Naive B cell (primary cell): ENCODE data around the gene LRRC1. TPM values are rescaled to one million over a fixed set of nuclear protein-coding genes. Genes with fewer than 3 reads are reported as not detected.

Source experiments
- ATAC-seq, 2 donors: fragments of 150-1000 bp; cut with Tn5 transposase; 2 replicates each; pipeline ENCODE4 v1.10.0; 2021; ENCODE audit warnings: low read depth in 2 of 2, mild to moderate bottlenecking in 2 of 2, moderate library complexity in 2 of 2
- DNase-seq: peaks from one replicate; pipeline ENCODE4 v3.0.0; 2022
- H3K27ac Mint-ChIP-seq, 6 donors: one replicate each; pipeline ENCODE4 v1.8.0; 2020 to 2022; ENCODE audit warnings: mild to moderate bottlenecking in 6 of 6, mixed read lengths in 6 of 6, moderate library complexity in 5 of 6, inconsistent platforms in 2 of 6
- H3K27me3 Mint-ChIP-seq, 3 donors: one replicate each; pipeline ENCODE4 v1.8.0; 2021 to 2022; ENCODE audit warnings: mixed read lengths in 3 of 3, mild to moderate bottlenecking in 1 of 3
- H3K36me3 Mint-ChIP-seq, 2 donors: one replicate each; pipeline ENCODE4 v1.8.0; 2020 to 2022; ENCODE audit warnings: mixed read lengths in 2 of 2, inconsistent platforms in 1 of 2, mild to moderate bottlenecking in 1 of 2
- H3K4me1 Mint-ChIP-seq, 3 donors: one replicate each; pipeline ENCODE4 v1.8.0; 2020 to 2022; ENCODE audit warnings: mixed read lengths in 3 of 3, inconsistent platforms in 1 of 3, mild to moderate bottlenecking in 1 of 3, moderate library complexity in 1 of 3
- H3K4me3 Mint-ChIP-seq, 8 donors: one replicate each; pipeline ENCODE4 v1.8.0; 2020 to 2022; ENCODE audit warnings: mild to moderate bottlenecking in 8 of 8, mixed read lengths in 8 of 8, moderate library complexity in 8 of 8, inconsistent platforms in 2 of 8
- H3K9me3 Mint-ChIP-seq, 7 donors: one replicate each; pipeline ENCODE4 v1.8.0; 2020 to 2022; ENCODE audit warnings: mixed read lengths in 7 of 7, mild to moderate bottlenecking in 5 of 7, inconsistent platforms in 2 of 7, moderate library complexity in 1 of 7
- polyA plus RNA-seq, 6 donors: library from polyadenylated mRNA; unstranded; fragments of 300-500 nt; fragmentation: Illumina TruSeq; gene quantifications; one replicate each; pipeline ENCODE4 v1.2.3, GENCODE V29; 2021; ENCODE audit warnings: low read depth in 6 of 6

Gene LRRC1
- polyA plus RNA-seq, 6 donors from 2014 or later: 1.8 to 7.1 (median 3.7) TPM

DNA sequence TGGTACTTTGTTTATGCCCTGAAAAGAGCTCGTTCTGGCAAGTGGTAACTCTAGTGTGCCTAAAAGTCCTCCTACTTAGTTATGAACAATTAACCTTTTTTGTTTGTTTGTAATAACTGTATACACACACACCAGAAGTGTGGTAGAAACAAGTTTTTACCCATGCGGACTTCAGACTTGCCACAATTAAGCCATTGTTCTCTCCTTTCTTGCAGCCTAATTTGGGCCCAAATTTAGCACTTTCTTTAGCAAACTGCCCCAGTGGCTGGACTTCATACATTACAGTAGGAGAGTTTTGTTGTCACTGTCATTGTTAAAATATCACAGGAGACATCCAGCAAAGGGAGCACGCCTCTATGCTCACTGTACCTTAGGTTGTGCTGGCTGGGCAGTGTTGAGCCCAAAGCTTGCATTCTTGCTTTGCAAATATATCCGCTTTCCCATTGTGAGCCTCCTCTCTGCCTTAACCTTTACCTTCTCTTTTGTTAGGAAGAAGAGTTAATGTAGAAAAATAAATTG, 53.0 kb downstream of the LRRC1 start:
- ATAC-seq (no peak), DNase-seq (no peak)
- H3K4me1 Mint-ChIP-seq: no peaks in the 10 kb centered on the region
- H3K9me3 Mint-ChIP-seq: peaks cover 0 to 2% (median 0%) of the 10 kb centered on the region in 7 donors
- H3K27me3 Mint-ChIP-seq: no peaks in the 10 kb centered on the region
- H3K27ac Mint-ChIP-seq: no peak overlapping the region
- peaks cover 0 to 4% of the 10 kb centered on the region in 2 donors for H3K36me3 Mint-ChIP-seq
- H3K4me3 Mint-ChIP-seq: no peak overlapping the region

- DNase-seq (no peak), ATAC-seq (no peak)
- Mint-ChIP-seq H3K36me3 (peaks cover 0 to 4% of the 10 kb centered on the region in 2 donors), H3K9me3 (peaks cover 0 to 2% (median 0%) of the 10 kb centered on the region in 7 donors), H3K27ac (no peak overlapping the region), H3K27me3 (no peaks in the 10 kb centered on the region), H3K4me1 (peaks cover 0 to 6% (median 5%) of the 10 kb centered on the region in 3 donors), H3K4me3 (no peak overlapping the region)
These were observed 55.7 kb downstream of the LRRC1 start for GRCh38 chr6:53850527-53850926.

- Mint-ChIP-seq H3K27me3 (no peaks in the 10 kb centered on the region), H3K4me1 (peaks cover under 1 to 6% (median 5%) of the 10 kb centered on the region in 3 donors), H3K27ac (no peak overlapping the region), H3K4me3 (no peak overlapping the region), H3K36me3 (peaks cover 0 to 4% of the 10 kb centered on the region in 2 donors), H3K9me3 (peaks cover 0 to 2% (median 0%) of the 10 kb centered on the region in 7 donors)
- no peak for DNase-seq
- ATAC-seq: no peak
These were observed 56.8 kb downstream of the LRRC1 start for GRCh38 chr6:53851561-53851960.

DNA sequence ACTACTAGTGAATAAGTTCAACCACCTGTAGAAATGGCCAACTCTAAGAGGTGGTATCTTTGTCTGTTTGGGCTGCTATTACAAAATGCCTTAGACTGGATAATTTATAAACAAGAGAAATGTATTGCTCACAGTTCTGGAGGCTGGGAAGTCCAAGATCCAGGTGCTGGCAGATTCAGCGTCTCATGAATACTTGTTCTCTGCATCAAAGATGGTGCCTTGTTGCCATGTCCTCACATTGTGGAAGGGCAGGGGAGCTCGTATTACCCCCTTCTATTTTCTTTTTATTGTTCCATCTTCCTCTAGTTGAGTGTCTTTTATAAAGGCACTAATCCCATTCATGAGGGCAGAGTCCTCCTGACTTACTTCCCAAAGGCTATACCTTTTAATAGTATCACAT, 58.0 kb downstream of the LRRC1 start:
- H3K27ac Mint-ChIP-seq: no peak overlapping the region
- ATAC-seq: no peak
- no peaks in the 10 kb centered on the region for H3K27me3 Mint-ChIP-seq
- H3K36me3 Mint-ChIP-seq: peaks cover 0 to 4% of the 10 kb centered on the region in 2 donors
- DNase-seq: no peak
- no peak overlapping the region for H3K4me3 Mint-ChIP-seq
- H3K4me1 Mint-ChIP-seq: peaks cover 6 to 14% (median 13%) of the 10 kb centered on the region in 3 donors
- H3K9me3 Mint-ChIP-seq: peaks cover 0 to 2% (median 0%) of the 10 kb centered on the region in 7 donors

DNA sequence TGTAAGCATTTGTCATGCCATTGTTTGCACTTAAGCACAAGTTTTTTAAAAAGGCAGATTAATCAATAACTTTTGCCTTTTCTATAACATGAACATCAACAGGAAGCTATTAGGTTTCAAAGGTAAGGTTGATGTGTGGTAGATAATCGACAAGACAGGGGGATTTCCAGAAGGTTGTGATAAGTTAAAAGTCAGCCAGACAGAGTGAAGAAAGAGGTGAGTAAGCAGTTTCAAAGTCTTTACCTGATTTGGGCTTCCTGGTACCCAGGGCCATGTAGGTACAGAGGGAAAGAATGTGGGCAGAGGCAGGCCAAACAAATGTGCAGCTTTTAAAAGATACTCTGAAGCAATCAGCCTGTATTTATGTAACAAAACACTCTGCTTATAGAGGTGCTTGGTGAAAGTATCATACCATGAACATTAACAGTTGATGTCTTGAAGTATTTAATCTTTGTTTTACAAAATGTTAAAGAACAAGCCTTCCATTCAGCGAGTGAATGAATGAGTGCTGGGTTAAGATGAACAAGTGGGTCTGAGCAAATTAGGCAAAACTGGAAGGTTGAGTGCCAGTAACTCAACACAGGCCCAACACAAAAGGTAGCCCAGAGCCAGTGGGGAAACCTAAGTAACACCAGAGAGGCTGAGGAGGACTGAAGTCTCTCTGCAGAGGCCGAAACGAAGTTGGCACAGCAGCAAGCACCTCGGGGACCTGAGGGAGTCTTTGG, 60.2 kb downstream of the LRRC1 start:
- peak overlapping the region in 1 of 6 donors; percentile 17 for H3K27ac Mint-ChIP-seq
- peaks cover 0 to 4% of the 10 kb centered on the region in 2 donors for H3K36me3 Mint-ChIP-seq
- ATAC-seq (no peak), DNase-seq (no peak)
- peaks cover 0 to 2% (median 0%) of the 10 kb centered on the region in 7 donors for H3K9me3 Mint-ChIP-seq
- no peaks in the 10 kb centered on the region for H3K27me3 Mint-ChIP-seq
- H3K4me1 Mint-ChIP-seq: peaks cover 6 to 14% (median 13%) of the 10 kb centered on the region in 3 donors
- H3K4me3 Mint-ChIP-seq: no peak overlapping the region

DNA sequence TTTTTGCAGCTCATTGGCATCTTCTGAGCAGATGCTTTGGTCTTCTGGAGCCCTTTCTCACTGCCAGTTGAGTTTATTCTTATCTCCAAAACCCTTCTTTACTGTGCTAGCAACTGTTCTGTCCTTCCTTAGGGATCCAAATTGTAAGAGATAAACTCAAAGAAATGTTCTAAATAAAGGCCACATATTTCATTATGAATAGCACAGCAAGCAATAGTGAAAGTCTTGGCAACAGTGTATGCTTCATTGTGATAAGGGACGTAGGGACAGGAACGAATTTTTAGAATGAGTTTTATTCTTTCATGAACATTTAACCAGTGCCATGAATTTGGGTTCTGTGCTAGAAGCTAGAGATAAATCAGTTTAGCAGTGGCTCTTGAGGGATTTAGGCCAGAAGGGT, 61.1 kb downstream of the LRRC1 start:
- Mint-ChIP-seq H3K36me3 (peaks cover 0 to 4% of the 10 kb centered on the region in 2 donors), H3K27me3 (no peaks in the 10 kb centered on the region), H3K4me1 (peaks cover 6 to 14% (median 13%) of the 10 kb centered on the region in 3 donors), H3K27ac (peak overlapping the region in 1 of 6 donors; percentile 28), H3K4me3 (no peak overlapping the region), H3K9me3 (peaks cover 0 to 2% (median 0%) of the 10 kb centered on the region in 7 donors)
- ATAC-seq: no peak
- no peak for DNase-seq

- no peak for ATAC-seq
- peaks cover 0 to under 1% (median 0%) of the 10 kb centered on the region in 7 donors for H3K9me3 Mint-ChIP-seq
- H3K4me1 Mint-ChIP-seq: peaks cover 6 to 14% (median 13%) of the 10 kb centered on the region in 3 donors
These were observed 62.7 kb downstream of the LRRC1 start for GRCh38 chr6:53857318-53858094.

DNA sequence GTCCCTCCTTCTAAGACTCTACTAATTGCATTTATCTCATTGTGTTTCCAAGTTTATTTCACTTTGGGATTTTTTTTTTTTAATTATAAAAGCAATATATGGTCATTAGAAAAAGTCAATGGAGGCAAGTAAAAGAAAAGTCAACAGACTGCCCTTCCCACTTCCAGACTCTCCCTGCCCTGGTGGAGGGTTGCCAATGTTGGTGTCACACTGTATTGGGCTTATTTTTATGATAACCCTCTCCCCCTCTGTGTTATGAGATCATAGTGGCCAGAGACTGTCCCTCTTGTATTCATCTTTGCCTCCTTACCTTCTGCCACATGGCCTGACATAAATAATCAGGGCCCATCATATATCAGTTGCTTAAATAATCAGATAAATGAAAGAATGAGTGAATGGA, 63.4 kb downstream of the LRRC1 start:
- Mint-ChIP-seq H3K27me3 (no peaks in the 10 kb centered on the region), H3K27ac (peak overlapping the region in 1 of 6 donors; percentile 9), H3K4me3 (no peak overlapping the region), H3K4me1 (peaks cover 6 to 14% (median 13%) of the 10 kb centered on the region in 3 donors), H3K9me3 (no peaks in the 10 kb centered on the region), H3K36me3 (no peaks in the 10 kb centered on the region)
- ATAC-seq (no peak), DNase-seq (no peak)

More at GRCh38 chr6:53857318-53858094, 62.7 kb downstream of the LRRC1 start:
- Mint-ChIP-seq H3K4me3 (no peak overlapping the region), H3K27me3 (no peaks in the 10 kb centered on the region), H3K27ac (peak overlapping the region in 1 of 6 donors; percentile 34), H3K36me3 (no peaks in the 10 kb centered on the region)
- no peak for DNase-seq

GRCh38 chr6:53858913-53859312, 64.1 kb downstream of the LRRC1 start:
- no peak for ATAC-seq
- Mint-ChIP-seq H3K4me1 (peaks cover 6 to 14% (median 13%) of the 10 kb centered on the region in 3 donors), H3K27me3 (no peaks in the 10 kb centered on the region), H3K36me3 (no peaks in the 10 kb centered on the region), H3K4me3 (no peak overlapping the region), H3K27ac (peak overlapping the region in 1 of 6 donors; percentile 27), H3K9me3 (no peaks in the 10 kb centered on the region)
- DNase-seq: no peak

DNA sequence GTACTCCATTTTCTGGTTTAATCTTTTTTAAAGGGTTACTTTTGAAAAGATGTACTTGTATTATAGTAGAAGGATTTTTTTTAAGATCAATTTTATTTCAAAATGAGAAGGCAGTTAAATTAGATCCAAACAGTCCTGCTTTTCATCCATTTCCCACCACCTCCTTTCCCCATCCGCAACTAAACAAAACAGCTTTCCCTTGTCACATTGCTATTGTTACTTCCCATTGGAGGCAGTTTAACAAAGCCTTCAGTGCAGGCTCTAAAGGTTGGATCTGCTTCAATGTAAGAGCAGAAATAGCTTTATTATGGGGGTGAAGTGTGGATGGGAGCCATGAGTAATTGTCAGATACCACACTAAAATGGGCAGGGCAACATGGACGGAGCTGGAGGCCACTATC, 65.7 kb downstream of the LRRC1 start:
- Mint-ChIP-seq H3K27me3 (no peaks in the 10 kb centered on the region), H3K9me3 (no peaks in the 10 kb centered on the region), H3K36me3 (no peaks in the 10 kb centered on the region), H3K27ac (peak overlapping the region in 1 of 6 donors; percentile 57), H3K4me3 (no peak overlapping the region), H3K4me1 (peaks cover 6 to 9% (median 7%) of the 10 kb centered on the region in 3 donors)
- no peak for ATAC-seq
- no peak for DNase-seq

DNA sequence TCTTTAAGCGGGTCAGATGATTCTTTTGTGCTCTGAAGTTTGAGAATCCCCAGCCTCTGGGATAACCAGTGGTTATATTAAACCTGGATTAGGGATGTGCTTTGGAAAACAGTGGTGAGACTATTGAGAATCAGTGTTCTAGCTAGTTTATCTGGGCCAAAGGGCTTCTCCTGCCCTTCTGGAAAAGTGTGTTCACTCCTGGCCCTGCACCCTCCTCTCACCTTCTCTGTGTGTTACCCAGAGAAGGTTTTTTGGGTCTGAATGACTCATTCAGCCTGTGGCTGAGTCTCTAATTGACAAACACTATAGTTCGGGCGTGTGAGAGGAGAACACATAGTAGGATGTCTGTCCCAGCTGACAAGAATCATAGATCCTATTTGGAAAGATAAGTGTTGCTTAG, 66.7 kb downstream of the LRRC1 start:
- H3K4me3 Mint-ChIP-seq: peak overlapping the region in 1 of 8 donors; percentile 34
- ATAC-seq (no peak), DNase-seq (no peak)
- H3K27ac Mint-ChIP-seq: no peak overlapping the region
- H3K36me3 Mint-ChIP-seq: no peaks in the 10 kb centered on the region
- H3K9me3 Mint-ChIP-seq: no peaks in the 10 kb centered on the region
- H3K4me1 Mint-ChIP-seq: peaks cover 6 to 9% (median 7%) of the 10 kb centered on the region in 3 donors
- no peaks in the 10 kb centered on the region for H3K27me3 Mint-ChIP-seq

- H3K4me1 Mint-ChIP-seq: no peaks in the 10 kb centered on the region
- H3K4me3 Mint-ChIP-seq: no peak overlapping the region
- no peak for ATAC-seq
- peak overlapping the region in 1 of 6 donors; percentile 40 for H3K27ac Mint-ChIP-seq
- H3K9me3 Mint-ChIP-seq: no peaks in the 10 kb centered on the region
- H3K36me3 Mint-ChIP-seq: no peaks in the 10 kb centered on the region
- DNase-seq: no peak
- H3K27me3 Mint-ChIP-seq: no peaks in the 10 kb centered on the region
These were observed 68.1 kb downstream of the LRRC1 start for GRCh38 chr6:53862662-53863462.

DNA sequence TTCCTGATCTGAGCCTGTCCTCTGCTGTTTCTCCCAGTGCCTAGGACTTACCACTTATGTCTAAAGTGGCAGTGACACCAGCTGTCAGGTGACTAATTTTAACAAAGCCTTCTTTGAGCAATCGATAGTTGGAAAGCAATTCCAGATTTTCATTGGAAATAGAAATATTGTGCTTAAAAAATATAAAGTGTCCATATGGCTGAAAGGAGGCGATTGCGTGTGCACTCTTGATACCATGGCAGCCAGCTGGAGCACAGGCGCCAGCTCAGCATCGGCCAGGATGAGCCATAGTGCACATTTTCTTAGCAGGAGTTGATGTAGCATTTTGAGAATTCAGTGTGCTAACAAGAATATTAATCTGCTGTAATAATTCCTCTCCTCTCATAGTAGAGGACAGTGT, 70.0 kb downstream of the LRRC1 start:
- DNase-seq (no peak), ATAC-seq (no peak)
- no peak overlapping the region for H3K4me3 Mint-ChIP-seq
- H3K27ac Mint-ChIP-seq: peak overlapping the region in 1 of 6 donors; percentile 22
- H3K9me3 Mint-ChIP-seq: no peaks in the 10 kb centered on the region
- H3K4me1 Mint-ChIP-seq: peaks cover 0 to 9% (median 4%) of the 10 kb centered on the region in 3 donors
- H3K27me3 Mint-ChIP-seq: no peaks in the 10 kb centered on the region
- no peaks in the 10 kb centered on the region for H3K36me3 Mint-ChIP-seq
